Upper lobe of left lung (tissue), 4 donors: ENCODE measurements around the gene CDKAL1.

ENCODE experiments used
- CTCF ChIP-seq, 6 experiments: fragments of 450-650 bp in 4 of 6; fragments of 200-600 bp in 2 of 6; sonication (generic) in 2 of 6; IDR thresholded peaks; one replicate each; pipeline ENCODE4 v1.5.1; 2016 to 2019; ENCODE audit warnings: antibody characterized with exemption in 6 of 6
- EP300 ChIP-seq, 4 donors: sonication (generic); formaldehyde crosslinking; IDR thresholded peaks; one replicate each; pipeline ENCODE4 v1.5.1; 2017; ENCODE audit warnings: antibody characterized with exemption in 4 of 4, control low read depth in 2 of 4
- POLR2A ChIP-seq, 4 donors: fragments of 450-650 bp; IDR thresholded peaks; one replicate each; pipeline ENCODE4 v1.5.1; 2016 to 2017; ENCODE audit warnings: antibody characterized with exemption in 4 of 4, mild to moderate bottlenecking in 2 of 4
- POLR2AphosphoS5 ChIP-seq, 2 donors: sonication (generic); formaldehyde crosslinking; IDR thresholded peaks; one replicate each; pipeline ENCODE4 v1.5.1; 2017; ENCODE audit warnings: antibody characterized with exemption in 2 of 2

GRCh38 chr6:20755631-20756030, 221.4 kb downstream of the CDKAL1 start:
- TF ChIP-seq POLR2A (IDR thresholded peaks at IDR 0.05) (no peak), CTCF (IDR thresholded peaks at IDR 0.05) (no peak), POLR2AphosphoS5 (IDR thresholded peaks at IDR 0.05) (no peak), EP300 (IDR thresholded peaks at IDR 0.05) (no peak)
